GM23248 (cell line): ENCODE data around the gene MCM3.

Source experiments
- EZH2 ChIP-seq: fragments of 200-600 bp; sonication (generic); IDR thresholded peaks from 2 replicates; pipeline ENCODE4 v1.6.1; 2018; ENCODE audit warnings: antibody characterized with exemption, mild to moderate bottlenecking; ENCODE audit not compliant: insufficient read depth, poor library complexity, severe bottlenecking
- EZH2phosphoT487 ChIP-seq: fragments of 200-600 bp; sonication (generic); IDR thresholded peaks from 2 replicates; pipeline ENCODE4 v1.6.1; 2018; ENCODE audit warnings: antibody characterized with exemption, moderate library complexity, mild to moderate bottlenecking, low read depth; ENCODE audit not compliant: insufficient read depth

DNA sequence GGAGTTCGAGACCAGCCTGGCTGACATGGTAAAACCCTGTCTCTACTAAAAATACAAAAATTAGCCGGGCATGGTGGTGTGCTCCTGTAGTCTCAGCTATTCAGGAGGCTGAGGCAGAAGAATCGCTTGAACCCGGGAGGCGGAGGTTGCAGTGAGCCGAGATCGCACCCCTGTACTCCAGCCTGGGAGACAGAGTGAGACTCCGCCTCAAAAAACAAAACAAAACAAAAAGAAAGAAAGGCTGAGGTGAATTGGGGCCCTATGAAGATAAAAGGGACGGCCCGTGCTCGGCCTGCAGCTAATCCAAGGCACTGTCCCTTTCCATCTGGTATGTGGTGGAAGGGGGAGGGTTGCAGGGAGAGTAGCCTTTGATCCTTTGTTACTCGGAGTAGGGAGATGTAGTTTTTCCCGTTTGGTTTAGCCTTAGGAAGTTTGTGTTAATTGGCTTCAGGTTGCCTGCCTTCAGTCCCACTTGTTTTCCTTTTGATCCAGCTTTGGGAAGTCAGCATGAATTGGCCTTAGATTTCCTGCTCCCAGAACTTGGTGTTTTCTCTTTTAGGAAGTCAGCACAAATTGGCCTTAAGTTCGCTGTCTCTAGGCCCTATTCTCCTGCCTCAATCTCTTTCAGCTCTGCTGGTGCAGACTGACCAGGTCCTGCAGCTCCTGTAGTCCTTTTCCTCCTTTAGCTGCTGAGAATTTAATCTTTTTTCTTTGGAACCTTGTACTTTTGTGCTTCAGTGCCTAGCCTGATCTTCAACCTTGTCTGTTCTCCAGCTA is 41.3 kb upstream of the MCM3 start:
- TF ChIP-seq EZH2, result no peak
- no peak for TF ChIP-seq EZH2phosphoT487
